Suprapubic skin (tissue), 4 donors: Measurements from ENCODE around the gene SEZ6L2.

Experiments used
- EP300 ChIP-seq: sonication (generic); formaldehyde crosslinking; IDR thresholded peaks from one replicate; pipeline ENCODE4 v1.6.1; 2017; ENCODE audit warnings: antibody characterized with exemption
- POLR2A ChIP-seq, 2 donors: fragments of 450-650 bp; IDR thresholded peaks; one replicate each; pipeline ENCODE4 v1.6.1; 2017; ENCODE audit warnings: antibody characterized with exemption in 2 of 2, mild to moderate bottlenecking in 2 of 2, moderate library complexity in 2 of 2
- POLR2AphosphoS5 ChIP-seq, 3 donors: sonication (generic); formaldehyde crosslinking; IDR thresholded peaks; one replicate each; pipeline ENCODE4 v1.6.1; 2017; ENCODE audit warnings: antibody characterized with exemption in 3 of 3
- TF ChIP-seq, protein P1 (sequence below), 2 donors: fragments of 200-600 bp in 1 of 2; fragments of 450-650 bp in 1 of 2; sonication (generic) in 1 of 2; IDR thresholded peaks; one replicate each; pipeline ENCODE4 v1.5.1; 2016 to 2019; ENCODE audit warnings: antibody characterized with exemption in 2 of 2, mild to moderate bottlenecking in 1 of 2, moderate library complexity in 1 of 2

DNA sequence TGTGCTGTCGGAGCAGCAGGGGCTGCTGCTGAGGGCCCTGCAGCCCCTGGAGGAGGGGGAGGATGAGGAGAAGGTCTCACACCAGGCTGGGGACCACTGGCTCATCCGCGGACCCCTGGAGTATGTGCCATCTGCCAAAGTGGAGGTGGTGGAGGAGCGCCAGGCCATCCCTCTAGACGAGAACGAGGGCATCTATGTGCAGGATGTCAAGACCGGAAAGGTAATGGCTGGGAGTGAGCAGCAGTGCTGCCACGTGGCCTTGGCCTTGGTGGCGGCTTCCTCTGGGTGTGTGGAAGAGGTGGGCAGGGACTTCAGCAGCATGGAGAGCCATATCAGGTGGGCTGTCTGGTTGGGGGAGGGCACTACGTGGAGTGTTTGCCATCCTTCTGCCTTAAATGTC lies 59.1 kb downstream of the SEZ6L2 start:
- TF ChIP-seq, protein P1, sequence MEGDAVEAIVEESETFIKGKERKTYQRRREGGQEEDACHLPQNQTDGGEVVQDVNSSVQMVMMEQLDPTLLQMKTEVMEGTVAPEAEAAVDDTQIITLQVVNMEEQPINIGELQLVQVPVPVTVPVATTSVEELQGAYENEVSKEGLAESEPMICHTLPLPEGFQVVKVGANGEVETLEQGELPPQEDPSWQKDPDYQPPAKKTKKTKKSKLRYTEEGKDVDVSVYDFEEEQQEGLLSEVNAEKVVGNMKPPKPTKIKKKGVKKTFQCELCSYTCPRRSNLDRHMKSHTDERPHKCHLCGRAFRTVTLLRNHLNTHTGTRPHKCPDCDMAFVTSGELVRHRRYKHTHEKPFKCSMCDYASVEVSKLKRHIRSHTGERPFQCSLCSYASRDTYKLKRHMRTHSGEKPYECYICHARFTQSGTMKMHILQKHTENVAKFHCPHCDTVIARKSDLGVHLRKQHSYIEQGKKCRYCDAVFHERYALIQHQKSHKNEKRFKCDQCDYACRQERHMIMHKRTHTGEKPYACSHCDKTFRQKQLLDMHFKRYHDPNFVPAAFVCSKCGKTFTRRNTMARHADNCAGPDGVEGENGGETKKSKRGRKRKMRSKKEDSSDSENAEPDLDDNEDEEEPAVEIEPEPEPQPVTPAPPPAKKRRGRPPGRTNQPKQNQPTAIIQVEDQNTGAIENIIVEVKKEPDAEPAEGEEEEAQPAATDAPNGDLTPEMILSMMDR (IDR thresholded peaks at IDR 0.05), result no peak
- TF ChIP-seq POLR2A (IDR thresholded peaks at IDR 0.05) (no peak), POLR2AphosphoS5 (IDR thresholded peaks at IDR 0.05) (no peak), EP300 (no peak)
